ENCODE data around the gene STOML2.

STOML2 gene

GRCh38 chr9:35107297-35108290 lies 4.7 kb upstream of the STOML2 start:
- DNase-seq = no peak

- no peak for DNase-seq
Measured at GRCh38 chr9:35106343-35106730, 3.4 kb upstream of the STOML2 start.

- no peak for DNase-seq
Measured at GRCh38 chr9:35105571-35106342, 2.8 kb upstream of the STOML2 start.

GRCh38 chr9:35105126-35105525 lies 2.2 kb upstream of the STOML2 start:
- no peak for DNase-seq

- DNase-seq = no peak
Measured at GRCh38 chr9:35104586-35104985, 1.7 kb upstream of the STOML2 start.

GRCh38 chr9:35103660-35104191 lies 795 bp upstream of the STOML2 start:
- DNase-seq = no peak

GRCh38 chr9:35102465-35102768 lies 514 bp downstream of the STOML2 start:
- no peak for DNase-seq

- no peak for DNase-seq
Measured at GRCh38 chr9:35097573-35097972, 5.4 kb downstream of the STOML2 start.

- DNase-seq = peak; percentile 95
Measured at GRCh38 chr9:35096035-35096849, 6.7 kb downstream of the STOML2 start, which contains the start of gene PIGO. PIGO (minus strand) TSS chr9:35096591; CDS start chr9:35095565, 1,026 bp downstream.

- DNase-seq = no peak
Measured at GRCh38 chr9:35091536-35091935, 11.4 kb downstream of the STOML2 start.

GRCh38 chr9:35089434-35089833 lies 13.5 kb downstream of the STOML2 start:
- no peak for DNase-seq

GRCh38 chr9:35085078-35085477 lies 17.9 kb downstream of the STOML2 start:
- DNase-seq = no peak

- peak; percentile 89 for DNase-seq
Measured at GRCh38 chr9:35079426-35080341, 23.2 kb downstream of the STOML2 start, which contains the start of gene FANCG. FANCG (minus strand) TSS chr9:35079942; CDS start chr9:35079524, 418 bp downstream.

GRCh38 chr9:35079041-35079425 lies 23.9 kb downstream of the STOML2 start:
- DNase-seq = no peak

GRCh38 chr9:35078066-35078465 lies 24.9 kb downstream of the STOML2 start:
- no peak for DNase-seq

- no peak for DNase-seq
Measured at GRCh38 chr9:35076848-35077247, 26.1 kb downstream of the STOML2 start.

- DNase-seq = no peak
Measured at GRCh38 chr9:35075358-35075757, 27.6 kb downstream of the STOML2 start.

GRCh38 chr9:35074791-35075190 lies 28.1 kb downstream of the STOML2 start:
- DNase-seq = no peak

- no peak for DNase-seq
Measured at GRCh38 chr9:35074141-35074540, 28.8 kb downstream of the STOML2 start.

GRCh38 chr9:35073279-35073612 lies 29.7 kb downstream of the STOML2 start:
- DNase-seq = no peak

- peak; percentile 95 for DNase-seq
Measured at GRCh38 chr9:35072461-35073278, 30.3 kb downstream of the STOML2 start, which contains the start of gene VCP. VCP (minus strand) TSS chr9:35072625; CDS start chr9:35072353, 272 bp downstream.
